ENCODE measurements around the gene UPF1. TPM values are rescaled to one million over a fixed set of nuclear protein-coding genes. Genes with fewer than 3 reads are reported as not detected.

The UPF1 gene
- total RNA-seq, 2 experiments from 2014 or later, result 77.2 to 113 TPM

DNA sequence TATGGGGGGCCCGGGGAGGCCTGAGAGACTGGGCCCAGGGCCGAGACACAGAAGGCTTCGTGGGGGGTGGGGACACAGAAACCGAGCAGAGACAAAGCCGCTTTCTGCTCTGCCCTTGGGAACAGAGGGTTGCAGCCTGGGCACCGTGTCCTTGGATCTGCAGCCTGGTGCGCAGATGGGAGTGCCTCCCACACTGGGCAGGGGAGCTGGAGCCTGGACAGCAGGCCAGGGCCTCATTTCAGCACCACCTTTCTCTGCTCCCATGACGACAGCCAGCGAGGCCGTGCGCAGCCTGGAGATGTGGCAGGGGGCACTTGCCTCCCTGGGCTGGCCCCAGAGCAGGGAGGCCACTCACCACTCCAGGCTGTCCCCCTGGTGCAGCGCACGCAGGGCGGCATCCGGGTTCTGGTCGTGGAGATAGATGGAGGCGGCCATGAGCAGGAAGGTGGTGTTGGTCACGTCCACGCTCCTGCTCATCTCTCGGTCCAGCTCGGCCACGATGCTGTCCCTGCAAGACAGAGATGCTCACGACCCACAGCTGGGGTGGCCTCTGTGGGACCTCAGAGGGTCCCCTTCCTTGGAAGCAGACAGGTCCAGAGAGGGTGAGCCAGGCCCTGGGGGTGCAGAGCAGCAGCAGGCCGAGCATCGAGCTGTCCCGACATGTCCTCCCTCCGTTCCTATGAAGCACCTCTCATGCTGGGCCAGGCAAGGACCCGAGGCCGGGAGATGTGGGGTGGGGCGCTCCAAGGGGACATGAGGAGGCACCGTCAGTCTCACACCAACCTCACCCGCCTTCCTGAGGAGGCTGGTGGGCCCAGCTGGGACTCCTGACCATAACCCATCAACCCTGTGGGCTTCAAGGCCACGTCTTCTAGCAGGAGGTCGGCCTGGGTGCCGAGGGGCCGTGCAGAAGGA lies 75.1 kb downstream of the UPF1 start:
- Histone ChIP-seq H3K9me2 (ENCODE audit: insufficient read depth, low read length) (no peaks in the 10 kb centered on the region), H3K9me3 (ENCODE audit: low read length) (no peaks in the 10 kb centered on the region), H3K79me2 (ENCODE audit: insufficient read depth, low read depth, low read length) (no peaks in the 10 kb centered on the region), H3K27ac (ENCODE audit: low read depth, low read length, poor library complexity, severe bottlenecking) (no peak overlapping the region), H3K4me2 (ENCODE audit: low read length) (no peak overlapping the region), H3K4me3 (ENCODE audit: low read depth, low read length, poor library complexity, severe bottlenecking) (no peak overlapping the region), H3K36me3 (ENCODE audit: insufficient read depth, low read length) (peaks cover 34% of the 10 kb centered on the region), H2AFZ (ENCODE audit: low read length) (no peak overlapping the region), H3K4me1 (ENCODE audit: insufficient read depth, low read length, poor library complexity, severe bottlenecking) (no peaks in the 10 kb centered on the region), H4K20me1 (ENCODE audit: insufficient read depth, low read length) (no peaks in the 10 kb centered on the region)
- intact Hi-C loops (cut with micrococcal nuclease; ENCODE audit: unreplicated experiment), result no loop called here
- ChIA-PET POLR2A (no interaction called here), CTCF (ENCODE audit: unreplicated experiment) (no interaction called here)
- DNase-seq (ENCODE audit: low spot score), result no peak
- TF ChIP-seq, protein P1, sequence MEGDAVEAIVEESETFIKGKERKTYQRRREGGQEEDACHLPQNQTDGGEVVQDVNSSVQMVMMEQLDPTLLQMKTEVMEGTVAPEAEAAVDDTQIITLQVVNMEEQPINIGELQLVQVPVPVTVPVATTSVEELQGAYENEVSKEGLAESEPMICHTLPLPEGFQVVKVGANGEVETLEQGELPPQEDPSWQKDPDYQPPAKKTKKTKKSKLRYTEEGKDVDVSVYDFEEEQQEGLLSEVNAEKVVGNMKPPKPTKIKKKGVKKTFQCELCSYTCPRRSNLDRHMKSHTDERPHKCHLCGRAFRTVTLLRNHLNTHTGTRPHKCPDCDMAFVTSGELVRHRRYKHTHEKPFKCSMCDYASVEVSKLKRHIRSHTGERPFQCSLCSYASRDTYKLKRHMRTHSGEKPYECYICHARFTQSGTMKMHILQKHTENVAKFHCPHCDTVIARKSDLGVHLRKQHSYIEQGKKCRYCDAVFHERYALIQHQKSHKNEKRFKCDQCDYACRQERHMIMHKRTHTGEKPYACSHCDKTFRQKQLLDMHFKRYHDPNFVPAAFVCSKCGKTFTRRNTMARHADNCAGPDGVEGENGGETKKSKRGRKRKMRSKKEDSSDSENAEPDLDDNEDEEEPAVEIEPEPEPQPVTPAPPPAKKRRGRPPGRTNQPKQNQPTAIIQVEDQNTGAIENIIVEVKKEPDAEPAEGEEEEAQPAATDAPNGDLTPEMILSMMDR (conservative IDR thresholded peaks at IDR 0.05; ENCODE audit: low read length), result no peak
- TF ChIP-seq EZH2phosphoT487 (IDR thresholded peaks at IDR 0.05; ENCODE audit: borderline replicate concordance, low read depth, low read length), result no peak
- no TSS peak for BruUV-seq (replicated peaks)

DNA sequence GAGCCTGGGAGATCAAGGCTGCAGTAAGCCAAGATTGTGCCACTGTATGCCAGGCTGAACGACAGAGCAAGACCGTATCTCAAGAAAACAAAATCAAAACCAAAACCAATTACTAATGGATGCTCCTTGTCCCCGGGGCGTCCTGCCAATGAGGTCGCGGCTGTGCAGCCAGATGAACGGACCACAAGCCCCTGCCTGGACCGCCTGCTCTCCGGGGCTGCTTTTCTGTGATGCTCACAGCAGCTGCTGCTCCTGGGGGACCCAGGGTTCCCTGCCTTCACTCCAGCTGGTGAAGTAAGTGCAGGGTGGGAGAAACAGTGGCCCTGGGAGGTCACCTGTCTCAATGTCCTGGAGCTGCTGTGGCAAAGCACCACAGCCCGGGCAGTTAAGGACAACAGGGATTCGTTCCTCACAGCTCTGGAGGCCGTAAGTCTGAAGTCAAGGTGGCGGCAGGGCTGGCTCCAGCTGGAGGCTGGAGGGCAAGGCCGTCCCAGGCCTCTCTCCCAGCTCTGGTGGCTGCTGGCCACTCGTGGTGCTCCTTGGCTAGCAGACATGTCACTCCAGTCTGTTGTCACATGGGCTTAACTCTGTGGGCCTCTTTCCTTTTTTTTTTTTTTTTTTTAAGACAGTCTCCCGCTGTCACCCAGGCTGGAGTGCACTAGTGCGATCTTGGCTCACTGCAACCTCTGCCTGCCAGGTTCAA lies 77.3 kb downstream of the UPF1 start:
- Histone ChIP-seq H3K4me2 (ENCODE audit: low read length) (no peak overlapping the region), H3K9me2 (ENCODE audit: insufficient read depth, low read length) (no peaks in the 10 kb centered on the region), H3K27ac (ENCODE audit: low read depth, low read length, poor library complexity, severe bottlenecking) (no peak overlapping the region), H3K9me3 (ENCODE audit: low read length) (no peaks in the 10 kb centered on the region), H3K36me3 (ENCODE audit: insufficient read depth, low read length) (peaks cover 56% of the 10 kb centered on the region), H3K4me3 (ENCODE audit: low read depth, low read length, poor library complexity, severe bottlenecking) (no peak overlapping the region), H4K20me1 (ENCODE audit: insufficient read depth, low read length) (no peaks in the 10 kb centered on the region), H3K79me2 (ENCODE audit: insufficient read depth, low read depth, low read length) (no peaks in the 10 kb centered on the region), H2AFZ (ENCODE audit: low read length) (no peak overlapping the region), H3K4me1 (ENCODE audit: insufficient read depth, low read length, poor library complexity, severe bottlenecking) (no peaks in the 10 kb centered on the region)
- ChIA-PET CTCF (ENCODE audit: unreplicated experiment) (no interaction called here), POLR2A (no interaction called here)
- DNase-seq (ENCODE audit: low spot score), result no peak
- intact Hi-C loops (cut with micrococcal nuclease; ENCODE audit: unreplicated experiment), result no loop called here
- TSS peak; percentile 52 for BruUV-seq (replicated peaks)
- TF ChIP-seq, protein P1 (conservative IDR thresholded peaks at IDR 0.05; ENCODE audit: low read length), result no peak
- no peak for TF ChIP-seq EZH2phosphoT487 (IDR thresholded peaks at IDR 0.05; ENCODE audit: borderline replicate concordance, low read depth, low read length)

DNA sequence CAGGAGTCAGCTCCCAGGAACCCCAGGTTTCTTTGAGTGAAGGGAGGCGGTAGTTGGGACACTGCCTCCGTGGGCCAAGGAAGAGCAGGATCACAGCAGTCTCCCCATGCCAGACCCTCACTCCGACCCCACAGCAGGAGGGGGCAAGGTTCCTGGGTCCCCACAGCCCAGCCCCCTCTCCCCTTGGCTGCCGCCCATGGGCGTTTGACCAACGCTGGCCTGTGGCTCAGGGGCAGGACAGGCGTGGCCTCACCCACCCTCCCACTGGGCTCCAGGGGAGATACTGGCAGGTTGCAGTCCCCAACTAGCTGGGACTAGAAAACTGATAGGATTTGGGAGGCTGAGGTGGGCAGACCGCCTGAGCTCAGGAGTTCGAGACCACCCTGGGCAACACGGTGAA lies 78.3 kb downstream of the UPF1 start:
- no peak overlapping the region for H3K4me2 ChIP-seq (ENCODE audit: low read length)
- no peaks in the 10 kb centered on the region for H3K9me2 ChIP-seq (ENCODE audit: insufficient read depth, low read length)
- no peak for DNase-seq (ENCODE audit: low spot score)
- no peaks in the 10 kb centered on the region for H3K9me3 ChIP-seq (ENCODE audit: low read length)
- TF ChIP-seq, protein P1 (conservative IDR thresholded peaks at IDR 0.05; ENCODE audit: low read length), result no peak
- TF ChIP-seq EZH2phosphoT487 (IDR thresholded peaks at IDR 0.05; ENCODE audit: borderline replicate concordance, low read depth, low read length), result no peak
- BruUV-seq (replicated peaks), result no TSS peak
- no peak overlapping the region for H3K27ac ChIP-seq (ENCODE audit: low read depth, low read length, poor library complexity, severe bottlenecking)
- ChIA-PET CTCF (ENCODE audit: unreplicated experiment) (no interaction called here), POLR2A (no interaction called here)
- H3K36me3 ChIP-seq (ENCODE audit: insufficient read depth, low read length), result peaks cover 60% of the 10 kb centered on the region
- no peak overlapping the region for H2AFZ ChIP-seq (ENCODE audit: low read length)
- no peaks in the 10 kb centered on the region for H3K79me2 ChIP-seq (ENCODE audit: insufficient read depth, low read depth, low read length)
- no peaks in the 10 kb centered on the region for H4K20me1 ChIP-seq (ENCODE audit: insufficient read depth, low read length)
- intact Hi-C loops (cut with micrococcal nuclease; ENCODE audit: unreplicated experiment), result no loop called here
- H3K4me1 ChIP-seq (ENCODE audit: insufficient read depth, low read length, poor library complexity, severe bottlenecking), result no peaks in the 10 kb centered on the region
- no peak overlapping the region for H3K4me3 ChIP-seq (ENCODE audit: low read depth, low read length, poor library complexity, severe bottlenecking)

All from OCI-LY7 (cell line).